ENCODE results near the gene RNF213.

The RNF213 gene

DNA sequence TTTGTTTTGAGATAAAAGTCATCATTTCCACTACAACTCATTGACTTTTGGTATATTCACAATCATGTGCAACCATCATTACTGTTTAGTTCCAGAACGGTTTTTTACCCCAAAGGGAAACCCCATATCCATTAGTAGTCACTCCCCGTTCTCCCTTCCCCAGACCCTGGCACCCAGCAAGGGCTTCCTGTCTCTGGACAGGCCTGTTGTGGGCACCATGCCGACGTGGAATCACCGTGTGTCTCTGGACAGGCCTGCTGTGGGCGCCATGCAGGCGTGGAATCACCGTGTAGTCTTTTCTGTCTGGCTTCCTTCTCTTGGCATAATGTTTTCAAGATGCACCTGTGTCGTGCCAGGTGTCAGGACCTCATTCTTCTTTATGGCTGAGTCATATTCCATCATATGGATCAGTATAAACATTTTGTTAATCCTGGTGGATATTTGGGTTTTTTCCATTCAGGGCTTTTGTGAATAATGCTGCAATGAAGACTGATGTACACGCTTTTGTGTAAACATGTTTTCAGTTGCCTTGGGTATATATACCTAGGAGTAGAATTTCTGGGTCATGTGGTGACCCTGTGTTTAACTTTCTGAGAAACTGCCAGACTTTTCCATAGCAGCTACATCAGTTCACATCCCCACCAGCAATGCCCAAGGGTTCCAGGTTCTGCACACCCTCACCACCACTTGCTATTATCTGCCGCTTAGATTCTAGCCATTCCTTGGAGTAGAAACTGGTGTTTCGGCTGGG lies 173.4 kb downstream of the RNF213 start:
- no peak for DNase-seq (ENCODE audit: low spot score)

DNA sequence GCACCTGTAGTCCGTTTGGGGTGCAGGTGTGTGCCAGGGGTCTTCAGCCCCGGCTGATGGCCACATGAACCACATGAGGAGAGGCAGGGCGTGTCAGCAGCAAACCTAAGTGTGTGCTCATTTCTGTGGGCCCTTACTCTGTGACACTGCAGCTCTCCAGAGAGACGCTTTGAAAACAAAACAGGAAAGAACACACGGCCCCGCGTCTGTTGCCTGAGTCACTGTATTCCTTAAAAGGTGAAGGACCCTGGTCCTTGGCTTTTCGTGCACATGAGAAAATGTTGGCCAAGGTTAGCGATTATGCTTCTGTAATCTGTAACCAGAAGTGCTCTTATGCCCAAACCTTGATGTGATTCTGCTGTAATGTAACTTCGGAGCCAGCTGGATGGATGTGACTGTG lies 176.9 kb downstream of the RNF213 start:
- DNase-seq (ENCODE audit: low spot score), result no peak

DNA sequence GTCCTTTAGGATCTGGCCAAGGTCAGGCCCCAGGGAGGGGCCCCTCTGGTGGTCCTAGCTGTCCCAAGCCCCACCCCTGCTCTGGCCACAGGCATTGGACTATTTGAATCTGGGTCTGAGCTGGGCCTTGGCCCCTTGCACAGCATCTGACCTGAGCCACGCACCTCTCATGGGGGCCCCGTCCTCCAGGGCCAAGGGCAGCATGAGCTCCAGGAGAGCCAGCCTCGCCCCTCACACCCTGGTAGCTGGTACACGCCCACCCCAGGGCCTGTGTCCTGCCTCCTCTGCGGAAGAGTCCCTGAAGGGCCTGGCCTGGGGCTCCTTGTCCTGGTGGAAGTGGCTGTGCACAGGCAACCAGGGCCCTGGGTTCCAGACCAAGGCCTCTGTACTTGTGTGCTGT lies 178.2 kb downstream of the RNF213 start:
- DNase-seq (ENCODE audit: low spot score), result no peak

DNA sequence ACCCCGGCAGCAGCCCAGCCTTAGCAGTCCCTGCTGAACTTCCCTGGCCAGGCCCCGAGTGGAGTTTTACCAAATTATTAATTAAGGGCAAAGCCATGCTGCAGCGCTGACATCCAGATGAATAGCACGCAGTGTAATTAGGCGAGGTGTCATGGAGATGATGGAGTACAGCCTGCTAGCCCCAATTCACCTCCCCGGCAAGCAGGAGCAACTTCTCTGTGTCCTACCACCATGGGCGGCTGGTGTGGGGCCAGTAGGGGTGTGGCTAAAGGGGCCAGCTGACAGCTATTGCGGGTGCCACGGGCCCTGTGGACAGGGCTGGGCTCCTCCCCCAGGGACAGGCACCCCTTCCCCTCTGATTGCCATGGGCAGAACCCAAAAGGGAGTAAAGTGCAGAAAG lies 178.8 kb downstream of the RNF213 start:
- no peak for DNase-seq (ENCODE audit: low spot score)

DNA sequence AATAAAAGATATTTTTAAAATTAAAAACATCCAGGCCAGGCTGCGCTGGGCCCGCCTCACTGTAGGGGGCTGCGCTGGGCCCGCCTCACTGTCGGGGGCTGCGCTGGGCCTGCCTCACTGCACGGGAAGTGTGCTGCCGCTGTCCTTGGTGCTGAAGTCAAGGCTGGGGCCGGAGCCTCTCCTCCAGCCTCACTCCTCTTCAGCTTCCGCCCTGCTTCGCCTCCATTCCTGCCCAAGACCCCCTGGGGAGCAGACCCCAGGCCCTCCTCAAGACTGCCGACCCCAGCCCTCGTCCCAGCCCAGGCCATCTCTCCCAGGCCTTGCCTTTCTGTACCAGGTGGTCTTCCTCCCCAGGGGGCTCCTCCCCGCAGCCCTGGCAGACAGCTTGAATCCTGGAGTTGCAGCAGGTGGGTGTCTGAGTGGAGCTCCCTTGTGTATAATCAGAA lies 180.5 kb downstream of the RNF213 start:
- DNase-seq (ENCODE audit: low spot score), result no peak

DNA sequence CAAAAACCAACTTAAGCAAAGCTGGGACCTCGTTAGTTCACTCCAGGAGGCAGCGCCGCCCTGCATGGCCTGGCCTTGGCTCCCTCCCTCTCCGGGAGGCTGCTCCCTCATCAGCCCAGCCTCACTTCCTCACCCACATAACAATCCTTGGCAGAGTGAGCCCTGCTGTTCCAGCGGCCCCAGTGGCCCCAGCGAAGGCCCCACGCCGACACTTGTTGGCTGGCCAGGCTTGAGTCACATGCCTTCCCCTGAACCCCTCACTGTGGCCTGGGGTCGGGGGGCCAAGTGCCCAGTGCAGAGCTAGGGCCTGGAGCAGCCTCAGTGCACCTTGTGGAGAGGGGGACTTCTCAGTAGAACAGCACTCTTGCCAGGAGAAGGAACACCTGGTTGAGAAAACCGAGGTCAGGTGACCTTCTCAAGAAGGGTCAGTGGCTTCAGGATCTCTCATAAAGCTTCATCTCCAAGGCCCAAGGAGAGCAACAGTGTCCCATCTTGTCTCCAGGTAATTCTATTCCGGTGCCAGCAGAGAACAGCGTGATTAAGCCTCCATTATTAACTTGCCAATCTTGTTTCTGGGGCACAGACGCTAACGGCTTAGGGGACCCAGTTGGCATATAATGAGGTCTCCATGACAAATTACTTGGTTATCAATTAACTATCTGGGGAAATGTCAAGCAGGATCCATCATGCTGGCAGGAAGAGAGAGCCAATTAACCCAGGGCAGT lies 181.1 kb downstream of the RNF213 start:
- DNase-seq (ENCODE audit: low spot score), result no peak

DNA sequence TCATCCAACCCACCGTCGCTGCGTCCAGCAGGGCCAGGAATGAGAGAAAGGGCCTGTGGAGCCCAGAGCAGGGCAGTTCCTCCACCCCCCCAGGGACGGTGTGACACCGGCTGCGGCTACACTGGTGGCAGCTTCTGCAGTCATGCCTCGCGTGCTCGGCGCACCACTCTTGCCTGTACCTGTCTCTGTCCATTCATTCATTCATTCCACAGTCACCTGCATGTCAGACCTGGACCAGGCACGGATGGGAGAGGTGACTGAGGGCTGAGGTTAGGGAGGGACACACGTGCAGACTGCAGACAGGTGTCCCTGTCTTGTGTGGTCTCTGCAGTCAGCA lies 181.6 kb downstream of the RNF213 start:
- DNase-seq (ENCODE audit: low spot score), result no peak

DNA sequence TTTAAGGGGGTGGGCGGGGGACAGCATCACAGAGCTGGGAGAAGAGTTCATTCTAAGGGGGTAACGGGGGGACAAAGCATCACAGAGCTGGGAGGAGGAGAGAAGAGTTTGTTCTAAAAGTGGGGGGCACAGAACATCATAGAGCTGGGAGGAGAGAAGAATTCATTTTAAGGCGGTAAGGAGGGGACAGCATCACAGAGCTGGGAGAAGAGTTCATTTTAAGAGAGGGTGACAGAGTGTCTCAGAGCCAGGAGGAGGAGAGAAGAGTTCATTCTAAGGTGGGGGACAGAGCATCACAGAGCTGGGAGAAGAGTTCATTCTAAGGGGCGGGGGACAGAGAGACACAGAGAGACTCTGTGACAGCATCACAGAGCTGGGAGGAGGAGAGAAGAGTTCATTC lies 182.1 kb downstream of the RNF213 start:
- no peak for DNase-seq (ENCODE audit: low spot score)

DNA sequence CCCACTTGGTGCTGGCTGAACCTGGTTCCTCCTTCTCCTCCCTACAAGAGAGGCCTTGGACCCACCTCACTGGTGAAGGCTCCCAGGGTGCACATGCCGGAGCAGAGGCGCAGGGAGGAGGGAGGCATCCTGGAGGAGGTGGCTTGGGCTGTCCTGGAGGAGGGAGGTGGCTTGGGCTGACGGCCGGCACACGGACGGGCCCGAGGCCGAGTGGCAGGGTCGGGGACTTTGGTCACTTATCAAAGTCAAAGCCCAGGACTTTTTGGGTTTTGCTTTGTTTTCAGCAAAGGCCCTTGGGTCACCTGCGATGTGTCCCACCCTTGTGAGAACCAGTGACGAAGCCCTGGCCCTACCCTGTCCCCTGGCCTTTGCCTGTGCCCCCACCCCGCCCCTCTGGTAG lies 182.8 kb downstream of the RNF213 start:
- no peak for DNase-seq (ENCODE audit: low spot score)

DNA sequence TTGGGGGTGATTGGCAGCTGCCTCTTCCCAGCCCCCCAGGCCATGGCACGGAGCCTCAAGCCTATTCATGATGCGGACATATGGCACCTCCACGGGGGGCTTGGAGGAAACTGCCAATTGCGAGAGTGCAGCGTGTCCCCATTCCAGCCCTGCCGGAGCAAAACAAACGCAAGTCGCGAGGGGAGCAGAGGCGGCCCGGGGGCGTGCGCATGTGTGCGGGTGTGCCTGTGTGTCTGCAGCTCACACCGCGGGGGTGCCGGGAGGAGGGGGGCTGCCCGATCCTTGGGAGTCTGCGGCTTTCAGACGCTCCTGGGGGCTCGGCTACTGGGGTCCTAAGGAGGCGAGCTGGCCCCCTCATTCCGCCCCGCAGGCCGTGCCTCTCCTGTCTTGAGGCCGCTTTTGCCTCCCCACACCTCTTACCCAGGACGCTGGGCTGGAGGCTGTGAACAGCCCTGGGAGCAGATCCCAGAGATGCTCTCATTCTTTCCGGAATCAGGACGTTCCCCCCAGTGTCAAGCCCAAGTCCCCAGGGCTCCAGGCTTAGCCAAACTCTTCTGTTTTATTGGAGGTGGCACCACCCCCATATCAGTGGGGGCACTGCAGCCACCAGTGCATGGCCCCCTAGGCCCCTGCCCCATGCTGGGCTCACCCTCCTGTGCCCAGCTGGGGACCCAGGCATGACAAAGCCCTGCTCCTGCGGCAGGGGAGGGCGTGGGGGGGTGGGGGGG lies 183.4 kb downstream of the RNF213 start:
- DNase-seq (ENCODE audit: low spot score), result no peak

DNA sequence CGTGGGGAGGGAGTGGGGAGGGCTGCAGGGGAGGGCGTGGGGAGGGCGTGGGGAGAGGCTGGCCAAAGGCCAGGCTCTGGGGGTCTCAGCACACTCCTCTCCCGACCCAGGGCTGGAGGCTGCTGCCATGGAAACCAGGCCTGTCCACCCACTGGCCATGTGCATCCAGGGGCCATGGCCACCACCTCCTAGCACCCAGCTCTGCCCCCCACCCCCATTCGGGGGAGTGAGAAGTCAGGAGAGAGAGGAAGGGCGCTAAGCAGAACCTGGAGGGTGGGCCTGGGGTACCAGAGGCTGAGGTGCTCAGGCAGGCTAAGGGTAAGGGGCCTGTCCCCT lies 184.0 kb downstream of the RNF213 start:
- no peak for DNase-seq (ENCODE audit: low spot score)

DNA sequence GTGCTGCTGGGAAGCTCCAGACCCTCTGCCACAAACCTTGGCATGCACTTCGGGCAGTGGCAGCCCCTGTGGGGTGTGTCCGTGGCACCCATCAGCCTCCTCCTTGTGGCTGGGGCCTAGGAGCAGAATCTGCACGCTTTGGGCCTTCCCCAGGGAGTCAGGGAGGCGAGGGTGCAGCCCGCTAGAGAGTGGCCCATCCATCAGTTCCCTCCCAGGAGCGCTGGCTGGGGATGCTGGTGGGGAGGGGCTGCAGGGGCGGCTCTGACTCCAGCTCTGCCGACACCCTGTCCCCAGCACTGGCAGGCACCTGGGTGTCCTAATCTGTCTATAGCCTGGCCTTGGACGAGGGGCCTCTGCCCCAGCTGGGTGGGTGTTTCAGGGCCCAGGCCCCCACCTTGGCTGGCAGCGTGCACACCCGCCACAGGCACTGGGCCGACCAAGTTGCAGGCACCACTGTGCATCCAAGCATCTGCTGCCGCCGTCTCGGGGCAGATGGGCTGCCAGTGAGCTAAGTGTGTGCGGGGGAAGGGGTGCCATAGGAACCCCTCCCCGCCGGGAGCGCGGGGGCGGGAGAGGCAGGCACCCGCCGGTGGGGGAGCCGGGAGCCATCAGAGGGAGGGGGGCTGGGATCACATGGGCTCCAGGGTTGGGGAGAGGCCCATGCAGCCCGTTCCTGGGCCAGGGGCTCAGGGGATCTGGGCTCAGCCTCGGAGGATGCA lies 184.5 kb downstream of the RNF213 start:
- DNase-seq (ENCODE audit: low spot score), result no peak

DNA sequence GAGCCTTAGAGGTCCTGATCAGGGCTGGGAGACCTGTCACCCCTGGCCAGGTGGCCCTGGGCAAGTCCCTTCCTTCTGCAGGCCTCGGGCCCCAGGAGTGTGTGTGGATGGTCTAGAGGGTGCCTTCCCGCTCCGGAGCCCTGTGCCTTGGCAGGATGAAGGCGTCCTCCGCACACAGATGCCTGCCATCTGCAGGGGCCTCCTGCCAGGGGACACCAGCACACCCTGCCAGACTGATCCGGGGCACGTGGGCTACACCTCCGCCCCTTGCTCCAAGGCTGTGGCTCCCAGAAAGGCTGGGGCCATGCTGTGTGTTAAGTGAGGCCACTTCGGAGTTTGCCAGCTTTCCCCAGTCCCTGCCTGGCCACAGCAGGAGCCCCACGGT lies 185.1 kb downstream of the RNF213 start:
- DNase-seq (ENCODE audit: low spot score), result no peak

DNA sequence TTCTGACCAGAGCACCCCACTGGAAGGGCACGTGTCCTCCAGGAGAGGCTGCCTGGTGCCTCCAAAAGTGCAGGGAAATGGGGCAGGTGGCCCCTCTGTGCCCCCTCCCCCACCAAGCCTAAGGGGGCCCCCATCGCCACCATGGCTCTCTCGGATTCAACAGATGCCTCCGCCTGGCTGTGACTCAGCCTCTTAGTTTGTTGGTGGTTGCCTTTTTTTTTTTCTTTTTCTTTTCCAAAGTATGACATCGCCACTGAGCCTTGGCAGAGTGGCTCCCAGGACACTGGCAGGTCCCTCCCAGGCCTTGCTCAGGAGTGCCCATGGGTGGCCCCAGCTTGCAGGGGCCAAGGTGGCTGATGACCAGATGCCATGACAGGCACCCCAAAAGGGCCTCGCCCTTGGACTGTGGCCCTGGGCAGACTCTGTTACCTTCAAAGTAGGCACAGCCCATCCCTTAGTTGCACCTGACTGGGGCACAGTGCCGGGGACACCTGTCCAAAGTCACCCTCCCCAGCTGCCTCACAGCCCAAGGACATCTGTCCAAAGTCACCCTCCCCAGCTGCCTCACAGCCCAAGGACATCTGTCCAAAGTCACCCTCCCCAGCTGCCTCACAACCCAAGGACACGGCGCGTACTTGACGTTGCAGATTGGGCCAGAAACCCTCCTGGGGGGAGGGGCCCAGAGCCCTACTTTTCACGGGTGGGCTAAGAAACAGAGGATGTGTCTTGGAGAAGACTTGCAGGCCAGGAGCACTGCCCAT lies 186.2 kb downstream of the RNF213 start:
- DNase-seq (ENCODE audit: low spot score), result no peak

DNA sequence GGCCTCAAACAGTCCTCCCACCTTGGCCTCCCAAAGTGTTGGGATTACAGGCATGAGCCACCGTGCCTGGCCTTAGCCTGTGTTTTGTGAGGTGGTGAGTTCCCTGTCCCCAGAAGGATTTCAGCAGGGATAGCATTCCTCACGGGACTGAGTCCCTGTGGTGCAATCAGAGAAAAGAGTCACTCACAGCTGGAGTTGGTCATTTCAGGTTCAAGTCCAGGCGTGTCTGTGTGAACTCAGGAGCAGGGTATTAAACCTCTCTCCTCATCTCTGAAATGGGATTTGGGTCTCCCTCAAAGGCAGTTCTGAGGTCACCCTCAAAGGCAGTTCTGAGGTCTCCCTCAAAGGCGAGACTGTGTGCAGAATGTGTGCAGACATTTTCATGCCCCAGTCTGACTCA lies 187.1 kb downstream of the RNF213 start:
- DNase-seq (ENCODE audit: low spot score), result no peak
